Measurements from ENCODE around the gene MXI1.

- TF ChIP-seq, protein P1, sequence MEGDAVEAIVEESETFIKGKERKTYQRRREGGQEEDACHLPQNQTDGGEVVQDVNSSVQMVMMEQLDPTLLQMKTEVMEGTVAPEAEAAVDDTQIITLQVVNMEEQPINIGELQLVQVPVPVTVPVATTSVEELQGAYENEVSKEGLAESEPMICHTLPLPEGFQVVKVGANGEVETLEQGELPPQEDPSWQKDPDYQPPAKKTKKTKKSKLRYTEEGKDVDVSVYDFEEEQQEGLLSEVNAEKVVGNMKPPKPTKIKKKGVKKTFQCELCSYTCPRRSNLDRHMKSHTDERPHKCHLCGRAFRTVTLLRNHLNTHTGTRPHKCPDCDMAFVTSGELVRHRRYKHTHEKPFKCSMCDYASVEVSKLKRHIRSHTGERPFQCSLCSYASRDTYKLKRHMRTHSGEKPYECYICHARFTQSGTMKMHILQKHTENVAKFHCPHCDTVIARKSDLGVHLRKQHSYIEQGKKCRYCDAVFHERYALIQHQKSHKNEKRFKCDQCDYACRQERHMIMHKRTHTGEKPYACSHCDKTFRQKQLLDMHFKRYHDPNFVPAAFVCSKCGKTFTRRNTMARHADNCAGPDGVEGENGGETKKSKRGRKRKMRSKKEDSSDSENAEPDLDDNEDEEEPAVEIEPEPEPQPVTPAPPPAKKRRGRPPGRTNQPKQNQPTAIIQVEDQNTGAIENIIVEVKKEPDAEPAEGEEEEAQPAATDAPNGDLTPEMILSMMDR (conservative IDR thresholded peaks at IDR 0.05; ENCODE audit: low read depth, low read length) = no peak
- TF ChIP-seq FOS (IDR thresholded peaks at IDR 0.05; ENCODE audit: low read depth, low read length) (no peak), RCOR1 (IDR thresholded peaks at IDR 0.05; ENCODE audit: insufficient replicate concordance, low read length) (no peak), SMC3 (IDR thresholded peaks at IDR 0.05; ENCODE audit: low read depth, low read length) (no peak), POLR2A (IDR thresholded peaks at IDR 0.05; ENCODE audit: low read depth, low read length) (no peak), CEBPB (IDR thresholded peaks at IDR 0.05; ENCODE audit: low read depth, low read length) (no peak), CHD1 (IDR thresholded peaks at IDR 0.05; ENCODE audit: low read depth, low read length) (no peak), MXI1 (IDR thresholded peaks at IDR 0.05; ENCODE audit: borderline replicate concordance, low read depth, low read length) (no peak)
- TF ChIP-seq, protein P2, sequence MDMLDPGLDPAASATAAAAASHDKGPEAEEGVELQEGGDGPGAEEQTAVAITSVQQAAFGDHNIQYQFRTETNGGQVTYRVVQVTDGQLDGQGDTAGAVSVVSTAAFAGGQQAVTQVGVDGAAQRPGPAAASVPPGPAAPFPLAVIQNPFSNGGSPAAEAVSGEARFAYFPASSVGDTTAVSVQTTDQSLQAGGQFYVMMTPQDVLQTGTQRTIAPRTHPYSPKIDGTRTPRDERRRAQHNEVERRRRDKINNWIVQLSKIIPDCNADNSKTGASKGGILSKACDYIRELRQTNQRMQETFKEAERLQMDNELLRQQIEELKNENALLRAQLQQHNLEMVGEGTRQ (IDR thresholded peaks at IDR 0.05; ENCODE audit: low read depth, low read length) = no peak
These were observed 100.4 kb downstream of the MXI1 start for GRCh38 chr10:110307805-110308204.
